ENCODE measurements around the gene NRL.

The NRL gene

DNA sequence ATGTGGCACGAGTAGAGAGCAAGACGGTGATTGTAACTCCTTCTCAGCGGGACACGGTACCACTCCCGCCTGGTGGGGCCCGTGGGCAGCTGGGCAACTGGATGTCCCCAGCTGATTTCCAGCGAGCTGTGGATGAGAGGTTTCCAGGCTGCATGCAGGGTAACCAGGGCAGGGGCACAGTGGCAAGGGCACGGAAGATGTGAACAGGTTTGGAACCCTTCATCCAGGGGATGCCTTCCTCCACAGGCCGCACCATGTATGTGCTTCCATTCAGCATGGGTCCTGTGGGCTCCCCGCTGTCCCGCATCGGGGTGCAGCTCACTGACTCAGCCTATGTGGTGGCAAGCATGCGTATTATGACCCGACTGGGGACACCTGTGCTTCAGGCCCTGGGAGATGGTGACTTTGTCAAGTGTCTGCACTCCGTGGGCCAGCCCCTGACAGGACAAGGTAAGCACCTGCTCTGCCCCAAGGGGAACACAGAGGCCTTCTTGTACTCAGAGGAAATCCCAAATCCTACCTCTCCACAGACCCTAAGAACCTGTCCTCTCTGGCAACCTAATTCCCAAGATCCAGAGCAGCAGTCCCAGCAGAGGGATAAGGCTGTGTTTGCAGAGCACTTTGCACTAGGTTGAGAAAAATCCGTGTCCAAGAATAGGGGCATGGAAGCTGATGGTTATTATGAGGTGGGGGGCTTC is 16.4 kb downstream of the NRL start:
- no peak overlapping the region for H3K4me2 ChIP-seq (ENCODE audit: low read length)
- H3K36me3 ChIP-seq (replicated peaks; ENCODE audit: low read depth, low read length), result peaks cover 50% of the 10 kb centered on the region
- H2AFZ ChIP-seq (ENCODE audit: low read depth, low read length), result no peak overlapping the region
- no peaks in the 10 kb centered on the region for H3K27me3 ChIP-seq (ENCODE audit: low read depth, low read length)
- H3K27ac ChIP-seq (ENCODE audit: low read length), result no peak overlapping the region
- no peak overlapping the region for H3K4me3 ChIP-seq (ENCODE audit: low read length)
- H3K9me3 ChIP-seq (ENCODE audit: insufficient read depth, low read length), result no peaks in the 10 kb centered on the region
- no peaks in the 10 kb centered on the region for H4K20me1 ChIP-seq (ENCODE audit: insufficient read depth, low read length)
- peaks cover 17% of the 10 kb centered on the region for H3K79me2 ChIP-seq (ENCODE audit: low read length)
- peaks cover 12% of the 10 kb centered on the region for H3K4me1 ChIP-seq (ENCODE audit: low read length)
- H3K9ac ChIP-seq (ENCODE audit: low read length), result no peak overlapping the region
- TF ChIP-seq, protein P1, sequence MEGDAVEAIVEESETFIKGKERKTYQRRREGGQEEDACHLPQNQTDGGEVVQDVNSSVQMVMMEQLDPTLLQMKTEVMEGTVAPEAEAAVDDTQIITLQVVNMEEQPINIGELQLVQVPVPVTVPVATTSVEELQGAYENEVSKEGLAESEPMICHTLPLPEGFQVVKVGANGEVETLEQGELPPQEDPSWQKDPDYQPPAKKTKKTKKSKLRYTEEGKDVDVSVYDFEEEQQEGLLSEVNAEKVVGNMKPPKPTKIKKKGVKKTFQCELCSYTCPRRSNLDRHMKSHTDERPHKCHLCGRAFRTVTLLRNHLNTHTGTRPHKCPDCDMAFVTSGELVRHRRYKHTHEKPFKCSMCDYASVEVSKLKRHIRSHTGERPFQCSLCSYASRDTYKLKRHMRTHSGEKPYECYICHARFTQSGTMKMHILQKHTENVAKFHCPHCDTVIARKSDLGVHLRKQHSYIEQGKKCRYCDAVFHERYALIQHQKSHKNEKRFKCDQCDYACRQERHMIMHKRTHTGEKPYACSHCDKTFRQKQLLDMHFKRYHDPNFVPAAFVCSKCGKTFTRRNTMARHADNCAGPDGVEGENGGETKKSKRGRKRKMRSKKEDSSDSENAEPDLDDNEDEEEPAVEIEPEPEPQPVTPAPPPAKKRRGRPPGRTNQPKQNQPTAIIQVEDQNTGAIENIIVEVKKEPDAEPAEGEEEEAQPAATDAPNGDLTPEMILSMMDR (IDR thresholded peaks at IDR 0.05; ENCODE audit: low read depth, low read length), result no peak
- no peak for TF ChIP-seq EZH2phosphoT487 (IDR thresholded peaks at IDR 0.05; ENCODE audit: low read depth)

DNA sequence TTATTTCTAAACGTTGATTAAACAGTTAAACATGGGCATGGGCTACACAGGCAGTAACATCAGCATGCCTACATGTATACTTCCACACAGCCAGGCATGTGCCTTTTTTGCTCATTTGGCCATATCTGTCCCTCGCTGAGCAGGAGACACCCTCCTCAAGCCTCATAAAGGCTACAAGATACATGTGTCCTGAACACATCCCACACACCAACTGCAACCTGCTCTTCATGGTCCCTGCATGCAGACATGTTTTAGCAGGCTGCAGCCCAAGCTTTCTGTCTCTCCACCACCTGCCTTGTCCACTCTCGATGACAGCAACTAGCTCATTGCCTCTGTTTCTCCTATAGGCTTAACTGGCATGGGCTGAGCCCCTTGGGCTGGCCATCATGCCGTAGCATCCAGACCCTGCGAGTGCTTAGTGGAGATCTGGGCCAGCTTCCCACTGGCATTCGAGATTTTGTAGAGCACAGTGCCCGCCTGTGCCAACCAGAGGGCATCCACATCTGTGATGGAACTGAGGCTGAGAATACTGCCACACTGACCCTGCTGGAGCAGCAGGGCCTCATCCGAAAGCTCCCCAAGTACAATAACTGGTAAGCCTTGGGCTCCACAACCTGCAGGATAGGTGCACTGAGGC is 18.1 kb downstream of the NRL start:
- Histone ChIP-seq H3K27ac (ENCODE audit: low read length) (no peak overlapping the region), H3K9ac (ENCODE audit: low read length) (no peak overlapping the region), H3K79me2 (ENCODE audit: low read length) (peaks cover 17% of the 10 kb centered on the region), H2AFZ (ENCODE audit: low read depth, low read length) (no peak overlapping the region), H3K4me2 (ENCODE audit: low read length) (no peak overlapping the region), H3K9me3 (ENCODE audit: insufficient read depth, low read length) (no peaks in the 10 kb centered on the region), H4K20me1 (ENCODE audit: insufficient read depth, low read length) (no peaks in the 10 kb centered on the region), H3K4me1 (ENCODE audit: low read length) (peaks cover 15% of the 10 kb centered on the region), H3K36me3 (replicated peaks; ENCODE audit: low read depth, low read length) (peaks cover 37% of the 10 kb centered on the region), H3K27me3 (ENCODE audit: low read depth, low read length) (no peaks in the 10 kb centered on the region), H3K4me3 (ENCODE audit: low read length) (no peak overlapping the region)
- no peak for TF ChIP-seq EZH2phosphoT487 (IDR thresholded peaks at IDR 0.05; ENCODE audit: low read depth)
- TF ChIP-seq, protein P1 (IDR thresholded peaks at IDR 0.05; ENCODE audit: low read depth, low read length), result no peak

- H3K4me3 ChIP-seq (ENCODE audit: low read length), result peak overlapping the region; percentile 93
- no peaks in the 10 kb centered on the region for H3K9me3 ChIP-seq (ENCODE audit: insufficient read depth, low read length)
- H4K20me1 ChIP-seq (ENCODE audit: insufficient read depth, low read length), result no peaks in the 10 kb centered on the region
- TF ChIP-seq, protein P1 (IDR thresholded peaks at IDR 0.05; ENCODE audit: low read depth, low read length), result no peak
- TF ChIP-seq EZH2phosphoT487 (IDR thresholded peaks at IDR 0.05; ENCODE audit: low read depth), result no peak
- H3K27me3 ChIP-seq (ENCODE audit: low read depth, low read length), result no peaks in the 10 kb centered on the region
- H3K36me3 ChIP-seq (replicated peaks; ENCODE audit: low read depth, low read length), result peaks cover 32% of the 10 kb centered on the region
- H3K4me1 ChIP-seq (ENCODE audit: low read length), result peaks cover 18% of the 10 kb centered on the region
- H3K27ac ChIP-seq (ENCODE audit: low read length), result peak overlapping the region; percentile 79
- no peak overlapping the region for H2AFZ ChIP-seq (ENCODE audit: low read depth, low read length)
- H3K79me2 ChIP-seq (ENCODE audit: low read length), result peaks cover 17% of the 10 kb centered on the region
- peak overlapping the region; percentile 100 for H3K9ac ChIP-seq (ENCODE audit: low read length)
- H3K4me2 ChIP-seq (ENCODE audit: low read length), result peak overlapping the region; percentile 97
Measured at GRCh38 chr14:24095271-24096068, 19.3 kb downstream of the NRL start.

DNA sequence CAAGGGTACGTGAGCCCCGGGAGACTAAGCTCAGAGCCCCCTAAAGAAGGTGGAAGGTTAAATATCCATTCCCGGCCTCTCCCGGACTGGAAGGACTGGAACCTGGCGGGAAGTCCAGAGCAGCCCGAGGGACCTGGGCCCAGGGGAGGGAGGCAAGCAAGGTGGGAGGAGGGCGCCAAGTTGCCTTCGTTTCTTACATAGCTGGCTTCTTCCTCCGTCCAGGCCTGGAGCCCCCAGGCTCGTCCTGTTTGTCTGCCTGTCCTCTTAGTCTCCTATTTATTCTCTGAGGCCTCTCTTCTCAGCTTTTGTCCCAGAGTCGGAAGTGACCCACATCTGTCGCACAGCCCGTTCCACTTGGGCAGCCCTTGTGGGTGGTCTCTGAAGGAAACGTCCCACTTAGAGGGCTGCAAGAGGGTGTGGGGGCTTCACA is 19.9 kb downstream of the NRL start:
- Histone ChIP-seq H3K4me2 (ENCODE audit: low read length) (peak overlapping the region; percentile 97), H3K9ac (ENCODE audit: low read length) (peak overlapping the region; percentile 100), H3K9me3 (ENCODE audit: insufficient read depth, low read length) (no peaks in the 10 kb centered on the region), H3K4me1 (ENCODE audit: low read length) (peaks cover 22% of the 10 kb centered on the region), H4K20me1 (ENCODE audit: insufficient read depth, low read length) (no peaks in the 10 kb centered on the region), H3K4me3 (ENCODE audit: low read length) (peak overlapping the region; percentile 93), H3K27me3 (ENCODE audit: low read depth, low read length) (no peaks in the 10 kb centered on the region), H3K79me2 (ENCODE audit: low read length) (peaks cover 17% of the 10 kb centered on the region), H3K36me3 (replicated peaks; ENCODE audit: low read depth, low read length) (peaks cover 26% of the 10 kb centered on the region), H2AFZ (ENCODE audit: low read depth, low read length) (peak overlapping the region; percentile 43; the same call in 1 of the 2 replicates), H3K27ac (ENCODE audit: low read length) (peak overlapping the region; percentile 79)
- no peak for TF ChIP-seq EZH2phosphoT487 (IDR thresholded peaks at IDR 0.05; ENCODE audit: low read depth)
- TF ChIP-seq, protein P1 (IDR thresholded peaks at IDR 0.05; ENCODE audit: low read depth, low read length), result no peak
